ENCODE results near the gene GIGYF2. TPM values are rescaled to one million over a fixed set of nuclear protein-coding genes. Genes with fewer than 3 reads are reported as not detected.

The GIGYF2 gene
- total and polyA plus RNA-seq, 3 donors from 2014 or later = 107 to 173 (median 150) TPM

DNA sequence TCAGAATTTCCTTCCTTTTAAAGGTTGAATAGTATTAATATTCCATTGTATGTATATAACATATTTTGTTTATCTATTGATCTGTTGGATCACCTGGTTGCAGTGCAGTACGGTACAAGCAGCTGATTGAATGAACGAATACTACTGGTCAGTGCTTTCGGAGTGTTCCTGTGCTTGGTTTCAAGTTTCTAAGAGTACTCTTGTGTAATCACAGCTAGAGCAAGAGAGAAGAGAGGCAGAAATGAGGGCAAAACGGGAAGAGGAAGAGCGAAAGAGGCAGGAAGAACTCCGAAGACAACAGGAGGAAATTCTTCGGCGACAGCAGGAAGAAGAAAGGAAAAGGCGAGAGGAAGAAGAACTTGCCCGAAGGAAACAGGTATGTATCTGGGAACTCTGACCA lies 119.5 kb downstream of the GIGYF2 start:
- intact Hi-C loops (cut with DNase I; ENCODE audit: low total_unique reads) = no loop called here
- Histone ChIP-seq H3K4me3 (no peak overlapping the region), H3K27ac (no peak overlapping the region), H3K27me3 (no peaks in the 10 kb centered on the region), H3K36me3 (ENCODE audit: low read depth, missing control alignments) (no peaks in the 10 kb centered on the region), H3K4me1 (no peaks in the 10 kb centered on the region), H3K9me3 (no peaks in the 10 kb centered on the region)
- TF ChIP-seq POLR2A (IDR thresholded peaks at IDR 0.05) = no peak
- TF ChIP-seq, protein P1, sequence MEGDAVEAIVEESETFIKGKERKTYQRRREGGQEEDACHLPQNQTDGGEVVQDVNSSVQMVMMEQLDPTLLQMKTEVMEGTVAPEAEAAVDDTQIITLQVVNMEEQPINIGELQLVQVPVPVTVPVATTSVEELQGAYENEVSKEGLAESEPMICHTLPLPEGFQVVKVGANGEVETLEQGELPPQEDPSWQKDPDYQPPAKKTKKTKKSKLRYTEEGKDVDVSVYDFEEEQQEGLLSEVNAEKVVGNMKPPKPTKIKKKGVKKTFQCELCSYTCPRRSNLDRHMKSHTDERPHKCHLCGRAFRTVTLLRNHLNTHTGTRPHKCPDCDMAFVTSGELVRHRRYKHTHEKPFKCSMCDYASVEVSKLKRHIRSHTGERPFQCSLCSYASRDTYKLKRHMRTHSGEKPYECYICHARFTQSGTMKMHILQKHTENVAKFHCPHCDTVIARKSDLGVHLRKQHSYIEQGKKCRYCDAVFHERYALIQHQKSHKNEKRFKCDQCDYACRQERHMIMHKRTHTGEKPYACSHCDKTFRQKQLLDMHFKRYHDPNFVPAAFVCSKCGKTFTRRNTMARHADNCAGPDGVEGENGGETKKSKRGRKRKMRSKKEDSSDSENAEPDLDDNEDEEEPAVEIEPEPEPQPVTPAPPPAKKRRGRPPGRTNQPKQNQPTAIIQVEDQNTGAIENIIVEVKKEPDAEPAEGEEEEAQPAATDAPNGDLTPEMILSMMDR (IDR thresholded peaks at IDR 0.05) = no peak
- no peak for DNase-seq
- 85 to 86% methylated on average over 10 of the region's 10 CpGs for WGBS, 2 donors

DNA sequence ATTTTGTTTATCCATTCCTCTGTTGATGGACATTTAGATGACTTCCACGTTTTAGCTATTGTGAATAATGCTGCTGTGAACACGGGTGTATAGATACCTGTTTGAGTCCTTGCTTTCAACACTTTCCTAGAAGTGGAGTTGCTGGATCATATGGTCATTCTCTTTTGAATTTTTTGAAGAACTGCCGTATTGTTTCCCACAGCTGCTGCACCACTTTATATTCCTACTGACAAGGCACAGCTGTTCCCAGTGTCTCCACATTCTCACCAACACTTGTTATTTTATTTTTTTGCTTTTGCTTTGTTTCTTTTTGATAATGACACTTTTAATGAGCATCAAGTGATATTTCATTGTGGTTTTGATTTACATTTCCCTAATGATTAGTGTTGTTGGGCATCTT lies 120.6 kb downstream of the GIGYF2 start:
- no peaks in the 10 kb centered on the region for H3K36me3 ChIP-seq (ENCODE audit: low read depth, missing control alignments)
- no peak overlapping the region for H3K27ac ChIP-seq
- H3K4me1 ChIP-seq = no peaks in the 10 kb centered on the region
- intact Hi-C loops (cut with DNase I; ENCODE audit: low total_unique reads) = no loop called here
- TF ChIP-seq POLR2A (IDR thresholded peaks at IDR 0.05) = no peak
- TF ChIP-seq, protein P1 (IDR thresholded peaks at IDR 0.05) = no peak
- no peak overlapping the region for H3K4me3 ChIP-seq
- DNase-seq = no peak
- H3K9me3 ChIP-seq = no peaks in the 10 kb centered on the region
- WGBS, 2 donors = 85% methylated on average over 3 of the region's 3 CpGs
- no peaks in the 10 kb centered on the region for H3K27me3 ChIP-seq

DNA sequence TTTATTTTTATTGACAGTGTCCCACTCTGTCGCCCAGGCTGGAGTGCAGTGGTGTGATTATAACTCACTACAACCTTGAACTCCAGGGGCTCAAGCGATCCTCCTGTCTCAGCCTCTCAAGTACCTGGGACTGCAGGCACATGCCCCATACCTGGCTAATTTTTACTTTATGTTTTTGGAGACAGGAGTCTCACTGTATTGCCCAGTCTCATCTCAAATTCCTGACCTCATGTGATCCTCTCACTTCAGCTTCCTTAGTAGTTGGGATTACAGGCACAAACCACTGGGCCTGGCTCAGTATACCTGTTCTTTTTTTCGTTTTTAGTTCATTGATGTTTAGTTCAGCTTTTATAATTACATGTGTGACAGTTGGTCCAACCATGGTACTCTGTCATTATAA lies 132.9 kb downstream of the GIGYF2 start:
- H3K27ac ChIP-seq = no peak overlapping the region
- DNase-seq = no peak
- peaks cover 6% of the 10 kb centered on the region for H3K4me1 ChIP-seq
- intact Hi-C loops (cut with DNase I; ENCODE audit: low total_unique reads) = no loop called here
- H3K9me3 ChIP-seq = no peaks in the 10 kb centered on the region
- H3K4me3 ChIP-seq = no peak overlapping the region
- 82 to 85% methylated on average over 3 of the region's 3 CpGs for WGBS, 2 donors
- no peaks in the 10 kb centered on the region for H3K36me3 ChIP-seq (ENCODE audit: low read depth, missing control alignments)
- H3K27me3 ChIP-seq = no peaks in the 10 kb centered on the region
- TF ChIP-seq, protein P1 (IDR thresholded peaks at IDR 0.05) = no peak
- TF ChIP-seq POLR2A (IDR thresholded peaks at IDR 0.05) = no peak

DNA sequence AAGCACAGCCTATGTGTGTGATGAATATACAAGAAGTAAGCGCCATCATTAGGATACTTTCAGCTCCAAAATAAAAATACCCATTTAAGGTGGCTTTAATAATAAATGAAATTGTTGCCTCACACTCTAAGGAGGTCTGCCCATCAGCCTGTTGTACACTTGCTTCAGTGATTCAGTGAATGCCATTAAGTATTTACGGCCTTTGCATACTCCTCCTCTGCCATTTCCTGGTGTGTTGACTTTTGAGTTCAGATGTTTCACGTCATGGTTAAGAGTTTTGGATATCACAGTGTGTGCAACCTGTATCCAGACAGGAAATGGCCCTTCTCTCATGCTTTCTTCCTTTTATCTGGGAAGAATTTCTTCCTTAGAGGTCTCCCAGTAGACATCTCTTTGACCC lies 134.4 kb downstream of the GIGYF2 start:
- no peak overlapping the region for H3K4me3 ChIP-seq
- WGBS, 2 donors = 84 to 94% methylated on average over 3 of the region's 3 CpGs
- no peak overlapping the region for H3K27ac ChIP-seq
- no peak for DNase-seq
- intact Hi-C loops (cut with DNase I; ENCODE audit: low total_unique reads) = no loop called here
- TF ChIP-seq, protein P1 (IDR thresholded peaks at IDR 0.05) = no peak
- no peak for TF ChIP-seq POLR2A (IDR thresholded peaks at IDR 0.05)
- no peaks in the 10 kb centered on the region for H3K9me3 ChIP-seq
- H3K27me3 ChIP-seq = no peaks in the 10 kb centered on the region
- peaks cover 6% of the 10 kb centered on the region for H3K4me1 ChIP-seq
- H3K36me3 ChIP-seq (ENCODE audit: low read depth, missing control alignments) = no peaks in the 10 kb centered on the region

DNA sequence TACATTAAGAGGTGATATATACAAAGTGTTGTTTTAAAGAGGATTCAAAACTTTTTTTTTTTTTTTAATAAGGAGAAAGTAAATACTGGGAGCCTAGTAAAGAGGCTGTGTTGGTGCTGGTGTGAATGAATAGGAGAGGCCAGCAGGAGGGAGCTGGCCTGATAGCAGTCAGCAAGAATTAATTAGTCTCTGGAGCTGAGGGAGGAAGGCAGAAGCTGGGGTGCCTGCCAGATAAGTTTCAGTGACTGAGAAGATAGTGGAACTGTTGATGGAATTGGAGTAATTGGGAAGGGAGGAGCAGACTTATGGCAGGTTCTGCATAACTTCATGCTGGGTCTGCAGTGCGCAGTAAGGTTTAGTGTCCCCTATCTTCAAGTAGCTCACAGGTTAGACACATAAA lies 136.7 kb downstream of the GIGYF2 start:
- intact Hi-C loops (cut with DNase I; ENCODE audit: low total_unique reads) = no loop called here
- no peaks in the 10 kb centered on the region for H3K36me3 ChIP-seq (ENCODE audit: low read depth, missing control alignments)

More for the DNA sequence above, 136.7 kb downstream of the GIGYF2 start:
- Histone ChIP-seq H3K9me3 (no peaks in the 10 kb centered on the region), H3K4me3 (no peak overlapping the region), H3K4me1 (peaks cover under 1% of the 10 kb centered on the region), H3K27me3 (no peaks in the 10 kb centered on the region), H3K27ac (no peak overlapping the region)
- TF ChIP-seq, protein P1 (IDR thresholded peaks at IDR 0.05) = no peak
- TF ChIP-seq POLR2A (IDR thresholded peaks at IDR 0.05) = no peak
- WGBS, 2 donors = 80 to 81% methylated on average over 1 of the region's 1 CpG
- DNase-seq = peak; percentile 80
